Measurements from ENCODE around the gene NRAP.

The NRAP gene

DNA sequence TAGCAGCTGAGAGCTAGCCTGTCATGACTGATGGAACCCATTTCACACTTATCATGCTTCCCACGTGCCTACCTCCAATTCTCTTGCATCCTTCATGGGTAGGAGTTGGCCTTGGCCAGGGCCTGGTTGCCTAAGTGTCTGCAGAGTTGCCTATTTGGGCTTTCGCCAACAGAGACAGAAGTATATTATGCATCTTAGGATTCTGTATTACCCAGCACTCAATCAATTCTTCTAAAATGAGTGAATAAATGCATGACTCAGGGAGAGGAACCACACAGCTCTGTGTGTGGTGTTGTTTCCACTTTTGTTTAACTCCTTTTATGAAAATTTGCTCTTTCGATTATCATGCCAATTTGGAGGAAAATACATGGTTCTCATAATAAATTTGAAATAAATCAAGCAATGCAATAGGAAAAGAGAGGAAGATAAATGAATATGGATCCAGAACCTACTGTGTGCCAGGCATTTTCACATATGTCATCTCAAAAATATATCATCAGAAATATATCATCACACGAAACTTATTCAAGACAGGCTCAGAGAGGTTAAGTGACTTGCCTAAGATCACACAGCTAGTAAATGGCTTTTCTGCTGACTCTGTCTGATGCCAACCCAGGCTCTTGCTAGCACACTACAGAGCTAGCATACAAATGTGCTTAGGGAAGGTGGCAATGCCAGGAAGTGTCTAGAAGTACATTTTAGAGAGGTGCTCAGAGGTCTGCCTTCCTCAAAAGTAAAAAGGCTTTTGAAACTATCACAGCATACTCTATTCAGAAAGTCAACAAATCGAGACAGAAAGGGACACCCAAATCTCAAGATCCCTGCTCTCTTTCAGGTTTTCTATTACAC, 120.5 kb downstream of the NRAP start:
- TF ChIP-seq, protein P1, sequence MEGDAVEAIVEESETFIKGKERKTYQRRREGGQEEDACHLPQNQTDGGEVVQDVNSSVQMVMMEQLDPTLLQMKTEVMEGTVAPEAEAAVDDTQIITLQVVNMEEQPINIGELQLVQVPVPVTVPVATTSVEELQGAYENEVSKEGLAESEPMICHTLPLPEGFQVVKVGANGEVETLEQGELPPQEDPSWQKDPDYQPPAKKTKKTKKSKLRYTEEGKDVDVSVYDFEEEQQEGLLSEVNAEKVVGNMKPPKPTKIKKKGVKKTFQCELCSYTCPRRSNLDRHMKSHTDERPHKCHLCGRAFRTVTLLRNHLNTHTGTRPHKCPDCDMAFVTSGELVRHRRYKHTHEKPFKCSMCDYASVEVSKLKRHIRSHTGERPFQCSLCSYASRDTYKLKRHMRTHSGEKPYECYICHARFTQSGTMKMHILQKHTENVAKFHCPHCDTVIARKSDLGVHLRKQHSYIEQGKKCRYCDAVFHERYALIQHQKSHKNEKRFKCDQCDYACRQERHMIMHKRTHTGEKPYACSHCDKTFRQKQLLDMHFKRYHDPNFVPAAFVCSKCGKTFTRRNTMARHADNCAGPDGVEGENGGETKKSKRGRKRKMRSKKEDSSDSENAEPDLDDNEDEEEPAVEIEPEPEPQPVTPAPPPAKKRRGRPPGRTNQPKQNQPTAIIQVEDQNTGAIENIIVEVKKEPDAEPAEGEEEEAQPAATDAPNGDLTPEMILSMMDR (IDR thresholded peaks at IDR 0.05; ENCODE audit: insufficient read depth, low read length, poor library complexity, severe bottlenecking), result no peak
- no peaks in the 10 kb centered on the region for H3K36me3 ChIP-seq (ENCODE audit: control insufficient read depth, insufficient read depth, low read length)
- no peak overlapping the region for H3K4me3 ChIP-seq (replicated peaks; ENCODE audit: low read depth, low read length)
- no peak for DNase-seq (ENCODE audit: extremely low read depth, insufficient read length)
- H3K27me3 ChIP-seq (replicated peaks; ENCODE audit: control insufficient read depth, insufficient read depth, low read length), result no peaks in the 10 kb centered on the region; the same call in 1 of the 2 replicates

- DNase-seq (ENCODE audit: extremely low read depth, insufficient read length), result no peak
- H3K36me3 ChIP-seq (ENCODE audit: control insufficient read depth, insufficient read depth, low read length), result no peaks in the 10 kb centered on the region
- no peaks in the 10 kb centered on the region; the same call in 1 of the 2 replicates for H3K27me3 ChIP-seq (replicated peaks; ENCODE audit: control insufficient read depth, insufficient read depth, low read length)
- no peak overlapping the region for H3K4me3 ChIP-seq (replicated peaks; ENCODE audit: low read depth, low read length)
- TF ChIP-seq, protein P1 (IDR thresholded peaks at IDR 0.05; ENCODE audit: insufficient read depth, low read length, poor library complexity, severe bottlenecking), result no peak
Observed at GRCh38 chr10:113541549-113541927, 122.3 kb downstream of the NRAP start.

DNA sequence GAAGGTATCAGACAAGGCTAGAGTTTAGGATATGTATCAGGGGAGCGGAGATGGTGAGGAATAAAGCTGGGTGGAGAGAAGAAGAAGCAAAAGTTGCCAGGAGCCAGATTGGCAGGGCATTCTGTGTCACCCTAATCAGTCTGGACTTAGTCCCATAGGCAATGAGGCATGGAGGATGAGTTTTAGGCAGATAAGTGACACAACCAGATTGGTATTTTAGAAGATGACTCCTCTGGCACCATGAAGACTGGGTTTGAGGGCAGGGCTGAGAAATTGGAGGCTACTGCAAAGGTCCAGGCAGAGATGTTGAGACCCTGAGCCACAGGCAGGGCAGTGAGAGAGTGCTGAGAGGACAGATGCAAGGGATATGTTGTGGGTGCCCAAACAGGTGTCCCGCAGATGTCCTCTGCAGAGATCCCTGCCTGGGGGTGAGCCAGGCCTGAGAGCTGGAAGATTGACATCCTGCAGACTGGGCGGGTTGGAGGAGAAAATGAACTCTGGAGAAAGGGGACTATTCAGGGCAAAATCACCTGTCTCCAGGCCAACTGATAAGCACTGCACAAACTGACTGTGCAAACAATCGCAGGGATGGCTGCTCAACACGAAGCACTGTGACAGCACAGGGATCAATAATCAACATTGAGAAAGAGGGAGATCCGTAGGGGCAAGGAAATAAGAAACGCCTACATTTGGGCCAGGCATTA, 122.8 kb downstream of the NRAP start:
- TF ChIP-seq, protein P1 (IDR thresholded peaks at IDR 0.05; ENCODE audit: insufficient read depth, low read length, poor library complexity, severe bottlenecking), result no peak
- H3K27me3 ChIP-seq (replicated peaks; ENCODE audit: control insufficient read depth, insufficient read depth, low read length), result no peaks in the 10 kb centered on the region; the same call in 1 of the 2 replicates
- no peaks in the 10 kb centered on the region for H3K36me3 ChIP-seq (ENCODE audit: control insufficient read depth, insufficient read depth, low read length)
- DNase-seq (ENCODE audit: extremely low read depth, insufficient read length), result no peak
- no peak overlapping the region for H3K4me3 ChIP-seq (replicated peaks; ENCODE audit: low read depth, low read length)

- Histone ChIP-seq H3K36me3 (ENCODE audit: control insufficient read depth, insufficient read depth, low read length) (no peaks in the 10 kb centered on the region), H3K27me3 (replicated peaks; ENCODE audit: control insufficient read depth, insufficient read depth, low read length) (no peaks in the 10 kb centered on the region; the same call in 1 of the 2 replicates), H3K4me3 (replicated peaks; ENCODE audit: low read depth, low read length) (no peak overlapping the region)
- no peak for DNase-seq (ENCODE audit: extremely low read depth, insufficient read length)
- TF ChIP-seq, protein P1 (IDR thresholded peaks at IDR 0.05; ENCODE audit: insufficient read depth, low read length, poor library complexity, severe bottlenecking), result no peak
Observed at GRCh38 chr10:113539789-113540188, 124.1 kb downstream of the NRAP start.
